LNCAP (cell line): ENCODE measurements around the gene ARHGAP1.

Experiments used
- CTCF ChIP-seq: fragments of 450-650 bp; IDR thresholded peaks from 2 replicates; pipeline ENCODE4 v1.5.1; 2017; ENCODE audit warnings: mild to moderate bottlenecking

ARHGAP1 gene

GRCh38 chr11:46721286-46721685 is 20.9 kb upstream of the ARHGAP1 start:
- TF ChIP-seq CTCF = no peak

GRCh38 chr11:46719543-46720218 is 19.3 kb upstream of the ARHGAP1 start:
- TF ChIP-seq CTCF = no peak

- TF ChIP-seq CTCF = no peak
Observed at GRCh38 chr11:46719048-46719542, 18.7 kb upstream of the ARHGAP1 start, which contains the start of gene F2. Gene F2 (plus strand): TSS chr11:46719213. CDS start chr11:46719236, 23 bp downstream.

- no peak for TF ChIP-seq CTCF
Observed at GRCh38 chr11:46718155-46719019, 18.0 kb upstream of the ARHGAP1 start.

GRCh38 chr11:46712874-46713576 is 12.6 kb upstream of the ARHGAP1 start:
- TF ChIP-seq CTCF = no peak

GRCh38 chr11:46711303-46711702 is 10.9 kb upstream of the ARHGAP1 start:
- TF ChIP-seq CTCF = no peak

- TF ChIP-seq CTCF = no peak
Observed at GRCh38 chr11:46710821-46711269, 10.4 kb upstream of the ARHGAP1 start.
